Measurements from ENCODE around the gene NPDC1. TPM values are rescaled to one million over a fixed set of nuclear protein-coding genes. Genes with fewer than 3 reads are reported as not detected.
A peak's percentile ranks its signal among the peaks of the same experiment; 100 is the strongest.

NPDC1 gene
- total RNA-seq, 4 donors from 2014 or later: 11.3 to 22.3 (median 19.0) TPM

DNA sequence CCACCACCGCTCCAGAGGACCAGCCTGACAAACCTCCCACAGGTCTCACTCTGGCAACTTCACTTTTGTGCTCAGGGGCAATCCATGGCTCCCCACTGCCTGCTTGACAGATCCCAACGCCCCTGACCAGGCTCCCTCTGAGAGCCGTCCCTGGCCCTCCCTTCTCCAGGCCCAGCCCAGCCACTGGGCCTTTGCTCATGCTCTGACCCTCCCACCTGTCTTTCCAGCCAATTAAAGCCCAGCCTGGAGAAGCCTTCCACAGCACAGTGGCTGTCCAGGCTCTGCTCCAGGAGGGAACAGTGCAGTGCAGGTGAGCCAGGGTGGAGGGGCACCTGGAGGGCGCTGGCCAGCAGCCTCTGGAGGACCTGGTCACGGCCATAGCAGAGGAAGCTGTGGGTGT lies 4.6 kb upstream of the NPDC1 start:
- in situ Hi-C loops (cut with MboI; ENCODE audit: low sequenced_read_pairs in 4 of 4): no loop called here
- ATAC-seq (no peak), DNase-seq (no peak)
- H3K27me3 ChIP-seq: peaks cover 35 to 75% (median 71%) of the 10 kb centered on the region in 3 donors
- no peak overlapping the region for H3K27ac ChIP-seq
- H3K4me3 ChIP-seq: no peak overlapping the region
- no peaks in the 10 kb centered on the region for H3K36me3 ChIP-seq
- TF ChIP-seq, protein P1, sequence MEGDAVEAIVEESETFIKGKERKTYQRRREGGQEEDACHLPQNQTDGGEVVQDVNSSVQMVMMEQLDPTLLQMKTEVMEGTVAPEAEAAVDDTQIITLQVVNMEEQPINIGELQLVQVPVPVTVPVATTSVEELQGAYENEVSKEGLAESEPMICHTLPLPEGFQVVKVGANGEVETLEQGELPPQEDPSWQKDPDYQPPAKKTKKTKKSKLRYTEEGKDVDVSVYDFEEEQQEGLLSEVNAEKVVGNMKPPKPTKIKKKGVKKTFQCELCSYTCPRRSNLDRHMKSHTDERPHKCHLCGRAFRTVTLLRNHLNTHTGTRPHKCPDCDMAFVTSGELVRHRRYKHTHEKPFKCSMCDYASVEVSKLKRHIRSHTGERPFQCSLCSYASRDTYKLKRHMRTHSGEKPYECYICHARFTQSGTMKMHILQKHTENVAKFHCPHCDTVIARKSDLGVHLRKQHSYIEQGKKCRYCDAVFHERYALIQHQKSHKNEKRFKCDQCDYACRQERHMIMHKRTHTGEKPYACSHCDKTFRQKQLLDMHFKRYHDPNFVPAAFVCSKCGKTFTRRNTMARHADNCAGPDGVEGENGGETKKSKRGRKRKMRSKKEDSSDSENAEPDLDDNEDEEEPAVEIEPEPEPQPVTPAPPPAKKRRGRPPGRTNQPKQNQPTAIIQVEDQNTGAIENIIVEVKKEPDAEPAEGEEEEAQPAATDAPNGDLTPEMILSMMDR (IDR thresholded peaks at IDR 0.05 in 4 of 5, conservative IDR thresholded peaks at IDR 0.05 in 1 of 5): no peak
- intact Hi-C loops (cut with DNase I; ENCODE audit: low total_unique reads): no loop called here
- peaks cover 12 to 24% of the 10 kb centered on the region in 2 donors for H3K4me1 ChIP-seq
- no peaks in the 10 kb centered on the region for H3K9me3 ChIP-seq

DNA sequence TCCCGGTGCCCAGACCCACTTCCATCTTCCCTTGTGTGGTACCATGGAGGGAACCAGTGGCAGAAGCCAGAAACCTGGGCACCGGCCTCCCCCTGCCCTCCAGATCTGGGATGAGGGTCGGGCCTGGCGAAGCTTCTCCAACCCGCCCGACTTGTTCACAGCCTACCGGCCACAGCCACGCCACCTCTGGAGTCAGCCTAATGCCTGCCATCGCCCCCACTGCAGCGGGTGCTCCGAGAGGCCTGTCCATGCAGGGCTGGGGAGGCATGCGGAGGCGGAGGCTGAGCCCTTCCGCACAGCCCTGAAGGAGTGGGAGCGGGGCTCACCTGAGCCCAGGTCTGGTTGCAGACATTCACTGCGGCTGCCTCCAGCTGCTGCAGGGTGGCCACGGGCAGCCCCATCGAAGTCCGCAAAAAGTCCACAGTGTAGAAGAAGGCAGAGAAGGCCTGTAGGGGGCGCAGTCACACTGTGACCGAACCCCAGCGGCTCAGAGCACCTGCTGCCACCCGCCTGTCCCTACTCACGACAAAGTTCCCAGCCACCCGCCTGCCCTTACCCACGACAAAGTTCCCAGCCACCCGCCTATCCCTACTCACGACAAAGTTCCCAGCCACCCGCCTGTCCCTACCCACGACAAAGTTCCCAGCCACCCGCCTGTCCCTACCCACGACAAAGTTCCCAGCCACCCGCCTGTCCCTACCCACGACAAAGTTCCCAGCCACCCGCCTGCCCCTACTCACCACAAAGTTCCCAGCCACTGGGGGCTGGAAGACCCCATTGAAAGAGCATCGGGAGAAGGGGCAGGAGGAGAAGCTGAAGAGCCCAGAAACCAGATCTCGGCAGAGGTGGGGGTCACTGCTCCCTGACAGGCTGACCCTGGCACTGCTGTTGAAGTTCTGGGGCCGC lies 3.8 kb upstream of the NPDC1 start:
- peaks cover 33 to 68% (median 66%) of the 10 kb centered on the region in 3 donors for H3K27me3 ChIP-seq
- no peak for ATAC-seq
- no peaks in the 10 kb centered on the region for H3K36me3 ChIP-seq
- in situ Hi-C loops (cut with MboI; ENCODE audit: low sequenced_read_pairs in 4 of 4) (no loop called here), intact Hi-C loops (cut with DNase I; ENCODE audit: low total_unique reads) (no loop called here)
- no peak overlapping the region for H3K4me3 ChIP-seq
- no peak for DNase-seq
- H3K4me1 ChIP-seq: peaks cover 8 to 25% of the 10 kb centered on the region in 2 donors
- H3K9me3 ChIP-seq: no peaks in the 10 kb centered on the region
- TF ChIP-seq, protein P1 (IDR thresholded peaks at IDR 0.05 in 4 of 5, conservative IDR thresholded peaks at IDR 0.05 in 1 of 5): peak in 3 of 5 experiments; percentile 6 to 44 (median 42)
- TF ChIP-seq POLR2A (IDR thresholded peaks at IDR 0.05): no peak
- no peak overlapping the region for H3K27ac ChIP-seq

DNA sequence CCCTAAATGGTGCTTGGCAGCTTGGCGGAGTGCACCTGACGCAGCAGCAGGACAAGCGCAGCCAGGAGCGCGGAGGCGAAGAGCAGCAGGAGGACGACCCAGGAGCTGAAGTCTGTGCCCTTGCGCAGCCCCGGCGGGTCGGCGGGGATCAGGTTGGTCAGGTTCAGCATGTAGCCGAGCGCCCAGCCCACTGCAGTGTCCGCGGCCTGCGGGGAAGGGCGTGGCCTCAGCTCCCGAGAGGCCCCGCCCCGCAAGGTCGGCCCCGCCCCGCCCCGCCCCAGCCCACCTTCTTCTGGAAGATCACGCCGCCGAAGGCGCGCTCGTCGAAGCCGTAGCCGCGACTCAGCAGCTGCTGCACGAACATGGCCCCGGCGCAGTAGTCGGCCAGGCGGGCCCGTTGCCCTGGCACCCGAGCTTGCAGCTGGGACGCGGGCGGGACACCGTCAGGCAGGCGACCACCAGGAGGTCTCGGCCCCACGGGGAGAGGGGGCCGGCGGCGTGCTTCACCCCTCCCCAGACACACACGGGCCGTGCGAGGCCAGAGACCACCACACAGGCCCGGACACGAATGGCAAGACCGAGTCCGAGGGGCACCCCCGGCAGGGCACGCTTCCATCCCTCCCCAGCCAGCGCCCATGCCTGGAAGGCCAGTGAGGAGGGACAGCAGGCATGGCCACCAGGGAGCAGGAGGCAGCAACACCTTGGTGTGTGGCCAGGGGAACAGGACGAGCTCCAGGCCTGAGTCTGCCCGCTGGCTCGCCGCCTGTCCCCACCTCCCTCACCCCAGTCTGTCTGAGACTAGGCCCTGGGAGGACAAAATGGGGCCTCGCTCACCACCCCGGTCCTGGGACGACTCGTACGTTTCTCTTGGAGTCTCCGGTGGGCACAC lies 2.9 kb upstream of the NPDC1 start:
- H3K27ac ChIP-seq: no peak overlapping the region
- TF ChIP-seq, protein P1 (IDR thresholded peaks at IDR 0.05 in 4 of 5, conservative IDR thresholded peaks at IDR 0.05 in 1 of 5): no peak
- no peak for TF ChIP-seq POLR2A (IDR thresholded peaks at IDR 0.05)
- H3K27me3 ChIP-seq: peaks cover 33 to 61% (median 58%) of the 10 kb centered on the region in 3 donors
- H3K9me3 ChIP-seq: no peaks in the 10 kb centered on the region
- ATAC-seq: no peak
- DNase-seq: no peak
- H3K4me1 ChIP-seq: peaks cover 5 to 32% of the 10 kb centered on the region in 2 donors
- in situ Hi-C loops (cut with MboI; ENCODE audit: low sequenced_read_pairs in 4 of 4): no loop called here
- intact Hi-C loops (cut with DNase I; ENCODE audit: low total_unique reads): no loop called here
- H3K4me3 ChIP-seq: no peak overlapping the region
- H3K36me3 ChIP-seq: no peaks in the 10 kb centered on the region

DNA sequence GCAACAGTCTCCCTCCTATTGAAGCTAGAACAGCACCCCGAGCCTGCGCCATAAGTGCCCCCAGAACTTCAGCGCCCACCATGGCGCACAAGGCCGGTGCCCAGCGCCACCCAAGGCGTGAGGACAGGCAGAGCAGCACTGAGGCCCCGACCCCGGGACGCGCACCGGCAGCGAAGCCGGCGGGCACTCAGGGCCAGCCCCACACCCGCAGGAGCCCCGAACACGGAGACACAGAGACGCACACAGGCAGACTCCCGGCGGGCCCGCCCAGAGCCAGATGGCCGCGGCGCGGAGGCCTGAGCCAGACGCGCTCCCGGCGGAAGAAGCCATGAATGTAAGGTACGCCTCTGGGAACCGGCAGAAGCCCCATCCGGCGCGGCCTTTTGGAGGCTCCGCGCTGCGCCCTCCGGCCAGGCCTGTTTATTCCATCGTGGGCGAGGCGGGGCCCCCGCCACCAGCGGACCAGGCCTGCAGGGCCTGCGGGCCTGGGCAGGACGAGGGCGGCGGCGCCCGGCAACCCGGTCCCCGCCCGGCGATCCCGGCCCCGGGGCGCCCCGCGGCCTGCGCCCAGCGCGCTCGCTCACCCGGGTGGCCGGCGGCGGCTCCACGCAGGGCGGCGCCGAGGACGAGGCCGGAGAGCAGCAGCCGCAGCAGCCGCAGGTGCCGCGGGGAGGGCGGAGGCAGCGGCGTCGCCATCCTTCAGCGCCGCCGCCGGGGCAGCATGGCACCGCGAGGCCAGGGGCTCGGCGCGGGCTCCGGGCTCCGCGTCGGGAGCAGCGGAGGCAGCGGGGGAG lies 486 bp downstream of the NPDC1 start:
- DNase-seq: no peak
- in situ Hi-C loops (cut with MboI; ENCODE audit: low sequenced_read_pairs in 4 of 4) (no loop called here), intact Hi-C loops (cut with DNase I; ENCODE audit: low total_unique reads) (loop anchor here (2.0 kb wide), 1 partner anchor 21 kb away; no protein-coding TSS in a partner anchor)
- Histone ChIP-seq H3K27me3 (peaks cover 19 to 34% (median 31%) of the 10 kb centered on the region in 3 donors), H3K4me3 (peak overlapping the region; percentile 58 to 83 (median 64)), H3K27ac (peak overlapping the region in 3 of 4 donors; percentile 65 to 74 (median 67)), H3K9me3 (no peaks in the 10 kb centered on the region), H3K36me3 (peaks cover 0 to 2% of the 10 kb centered on the region in 2 donors), H3K4me1 (peaks cover 5 to 34% of the 10 kb centered on the region in 2 donors)
- TF ChIP-seq POLR2A (IDR thresholded peaks at IDR 0.05): peak in 1 of 2 donors; percentile 17
- TF ChIP-seq, protein P1 (IDR thresholded peaks at IDR 0.05 in 4 of 5, conservative IDR thresholded peaks at IDR 0.05 in 1 of 5): no peak
- peak in 1 of 2 donors; percentile 7 for ATAC-seq
